ENCODE measurements around the gene PTPRT. TPM values are rescaled to one million over a fixed set of nuclear protein-coding genes. Genes with fewer than 3 reads are reported as not detected.

Gene PTPRT
- total RNA-seq, 1 experiment from 2014 or later = not detected

DNA sequence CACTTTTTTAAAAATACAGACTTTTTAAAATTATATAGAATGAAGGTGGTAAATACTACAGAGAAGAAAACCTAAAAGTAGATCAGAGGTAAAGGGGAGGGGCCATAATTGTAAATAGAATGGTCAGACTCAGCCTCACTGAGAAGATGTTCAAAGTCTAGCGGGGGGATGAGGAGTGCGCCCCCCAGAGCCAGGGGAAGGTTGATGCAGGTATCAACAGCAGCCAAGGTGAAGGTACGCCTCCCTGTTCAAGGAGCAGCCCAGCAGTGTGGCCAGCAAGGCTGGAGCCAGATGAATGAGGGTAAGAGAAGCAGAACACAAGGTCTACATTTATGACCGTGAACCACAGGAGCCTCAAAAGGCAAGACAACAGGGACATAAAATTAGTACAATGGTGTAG is 204.1 kb downstream of the PTPRT start:
- H2AFZ ChIP-seq (ENCODE audit: low read length) = no peak overlapping the region
- no peak overlapping the region for H3K9ac ChIP-seq (ENCODE audit: low read length)
- ChIA-PET POLR2A (ENCODE audit: unreplicated experiment) (no interaction called here), CTCF (no interaction called here)
- H3K9me3 ChIP-seq (ENCODE audit: low read length) = peaks cover 8% of the 10 kb centered on the region
- no peak overlapping the region for H3K27ac ChIP-seq (ENCODE audit: low read length)
- no peak overlapping the region for H3K4me2 ChIP-seq (ENCODE audit: low read length)
- TF ChIP-seq EZH2phosphoT487 (IDR thresholded peaks at IDR 0.05; ENCODE audit: borderline replicate concordance, low read length) (no peak), EZH2 (IDR thresholded peaks at IDR 0.05; ENCODE audit: low read length, unreplicated experiment) (no peak)
- TF ChIP-seq, protein P1, sequence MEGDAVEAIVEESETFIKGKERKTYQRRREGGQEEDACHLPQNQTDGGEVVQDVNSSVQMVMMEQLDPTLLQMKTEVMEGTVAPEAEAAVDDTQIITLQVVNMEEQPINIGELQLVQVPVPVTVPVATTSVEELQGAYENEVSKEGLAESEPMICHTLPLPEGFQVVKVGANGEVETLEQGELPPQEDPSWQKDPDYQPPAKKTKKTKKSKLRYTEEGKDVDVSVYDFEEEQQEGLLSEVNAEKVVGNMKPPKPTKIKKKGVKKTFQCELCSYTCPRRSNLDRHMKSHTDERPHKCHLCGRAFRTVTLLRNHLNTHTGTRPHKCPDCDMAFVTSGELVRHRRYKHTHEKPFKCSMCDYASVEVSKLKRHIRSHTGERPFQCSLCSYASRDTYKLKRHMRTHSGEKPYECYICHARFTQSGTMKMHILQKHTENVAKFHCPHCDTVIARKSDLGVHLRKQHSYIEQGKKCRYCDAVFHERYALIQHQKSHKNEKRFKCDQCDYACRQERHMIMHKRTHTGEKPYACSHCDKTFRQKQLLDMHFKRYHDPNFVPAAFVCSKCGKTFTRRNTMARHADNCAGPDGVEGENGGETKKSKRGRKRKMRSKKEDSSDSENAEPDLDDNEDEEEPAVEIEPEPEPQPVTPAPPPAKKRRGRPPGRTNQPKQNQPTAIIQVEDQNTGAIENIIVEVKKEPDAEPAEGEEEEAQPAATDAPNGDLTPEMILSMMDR (conservative IDR thresholded peaks at IDR 0.05; ENCODE audit: low read depth, low read length) = no peak
- H4K20me1 ChIP-seq (ENCODE audit: low read length) = no peaks in the 10 kb centered on the region
- H3K4me3 ChIP-seq (ENCODE audit: low read length) = no peak overlapping the region
- no peaks in the 10 kb centered on the region for H3K79me2 ChIP-seq (ENCODE audit: low read length)
- no peaks in the 10 kb centered on the region for H3F3A ChIP-seq (ENCODE audit: low read length, unreplicated experiment)
- H3K9me2 ChIP-seq (replicated peaks; ENCODE audit: low read length) = no peaks in the 10 kb centered on the region
- H3K4me1 ChIP-seq (ENCODE audit: insufficient read depth, low read length) = no peaks in the 10 kb centered on the region
- H3K36me3 ChIP-seq (ENCODE audit: low read depth, low read length) = no peaks in the 10 kb centered on the region
- DNase-seq (no peak), ATAC-seq (no peak)
- BruUV-seq (replicated peaks) = no TSS peak
- intact Hi-C loops (cut with micrococcal nuclease) = no loop called here
- no peaks in the 10 kb centered on the region for H3K27me3 ChIP-seq (ENCODE audit: low read length)

DNA sequence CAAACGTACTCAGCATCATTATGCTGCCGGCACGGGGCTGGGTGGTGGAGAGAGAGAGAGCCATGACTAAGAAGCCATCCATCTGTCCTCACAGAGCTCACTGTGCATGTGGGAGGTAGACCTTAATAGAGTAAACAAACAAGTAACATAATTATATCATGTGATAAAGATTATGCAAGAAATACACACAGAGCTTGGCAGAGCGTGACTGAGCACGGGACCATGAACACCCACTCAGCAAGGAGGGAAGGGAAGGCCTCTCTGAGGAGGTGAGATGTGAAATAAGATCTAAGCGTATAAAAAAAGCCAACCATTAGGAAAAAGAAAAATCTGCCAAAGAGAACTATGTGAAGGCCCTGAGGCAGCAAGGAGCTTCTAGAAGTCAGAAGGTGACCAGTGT is 207.5 kb downstream of the PTPRT start:
- H3K9me3 ChIP-seq (ENCODE audit: low read length) = peaks cover 11% of the 10 kb centered on the region
- DNase-seq (no peak), ATAC-seq (no peak)
- BruUV-seq (replicated peaks) = no TSS peak
- H3K4me1 ChIP-seq (ENCODE audit: insufficient read depth, low read length) = no peaks in the 10 kb centered on the region
- H3K4me3 ChIP-seq (ENCODE audit: low read length) = no peak overlapping the region
- TF ChIP-seq, protein P1 (conservative IDR thresholded peaks at IDR 0.05; ENCODE audit: low read depth, low read length) = no peak
- TF ChIP-seq EZH2phosphoT487 (IDR thresholded peaks at IDR 0.05; ENCODE audit: borderline replicate concordance, low read length) = no peak
- TF ChIP-seq EZH2 (IDR thresholded peaks at IDR 0.05; ENCODE audit: low read length, unreplicated experiment) = no peak
- H3K9ac ChIP-seq (ENCODE audit: low read length) = no peak overlapping the region
- intact Hi-C loops (cut with micrococcal nuclease) = no loop called here
- H4K20me1 ChIP-seq (ENCODE audit: low read length) = no peaks in the 10 kb centered on the region
- no peaks in the 10 kb centered on the region for H3K36me3 ChIP-seq (ENCODE audit: low read depth, low read length)
- H3K27ac ChIP-seq (ENCODE audit: low read length) = no peak overlapping the region
- H3F3A ChIP-seq (ENCODE audit: low read length, unreplicated experiment) = no peaks in the 10 kb centered on the region
- ChIA-PET POLR2A (ENCODE audit: unreplicated experiment) (no interaction called here), CTCF (no interaction called here)
- H3K4me2 ChIP-seq (ENCODE audit: low read length) = no peak overlapping the region
- no peaks in the 10 kb centered on the region for H3K27me3 ChIP-seq (ENCODE audit: low read length)
- no peak overlapping the region for H2AFZ ChIP-seq (ENCODE audit: low read length)
- no peaks in the 10 kb centered on the region for H3K79me2 ChIP-seq (ENCODE audit: low read length)
- no peaks in the 10 kb centered on the region for H3K9me2 ChIP-seq (replicated peaks; ENCODE audit: low read length)

- ATAC-seq = no peak
- no peaks in the 10 kb centered on the region for H3K36me3 ChIP-seq (ENCODE audit: low read depth, low read length)
- no peak overlapping the region for H3K27ac ChIP-seq (ENCODE audit: low read length)
- H3K79me2 ChIP-seq (ENCODE audit: low read length) = no peaks in the 10 kb centered on the region
- H3K9ac ChIP-seq (ENCODE audit: low read length) = no peak overlapping the region
- H3K9me3 ChIP-seq (ENCODE audit: low read length) = peaks cover 15% of the 10 kb centered on the region
- no peaks in the 10 kb centered on the region for H3K9me2 ChIP-seq (replicated peaks; ENCODE audit: low read length)
- no peak for TF ChIP-seq EZH2phosphoT487 (IDR thresholded peaks at IDR 0.05; ENCODE audit: borderline replicate concordance, low read length)
- TF ChIP-seq, protein P1 (conservative IDR thresholded peaks at IDR 0.05; ENCODE audit: low read depth, low read length) = no peak
- no peak for TF ChIP-seq EZH2 (IDR thresholded peaks at IDR 0.05; ENCODE audit: low read length, unreplicated experiment)
- no peaks in the 10 kb centered on the region for H3F3A ChIP-seq (ENCODE audit: low read length, unreplicated experiment)
- no TSS peak for BruUV-seq (replicated peaks)
- H3K4me3 ChIP-seq (ENCODE audit: low read length) = no peak overlapping the region
- ChIA-PET POLR2A (ENCODE audit: unreplicated experiment) (no interaction called here), CTCF (no interaction called here)
- no peak overlapping the region for H2AFZ ChIP-seq (ENCODE audit: low read length)
- H3K4me2 ChIP-seq (ENCODE audit: low read length) = no peak overlapping the region
- H4K20me1 ChIP-seq (ENCODE audit: low read length) = no peaks in the 10 kb centered on the region
- no peak for DNase-seq
- H3K27me3 ChIP-seq (ENCODE audit: low read length) = no peaks in the 10 kb centered on the region
- H3K4me1 ChIP-seq (ENCODE audit: insufficient read depth, low read length) = no peaks in the 10 kb centered on the region
- intact Hi-C loops (cut with micrococcal nuclease) = no loop called here
Measured at GRCh38 chr20:42981253-42981652, 208.5 kb downstream of the PTPRT start.

Measured in PC-3 (cell line).